Stimulated activated CD8-positive, alpha-beta memory T cell treated with anti-CD3 and anti-CD28 coated beads, Interleukin-15, amount 100 ng/mL, for 24 hours (primary cell): ENCODE results near the gene RTN4.

Source experiments
- DNase-seq: peaks from one replicate; pipeline ENCODE4 v3.0.0-alpha.2; 2020; ENCODE audit warnings: low read depth

The RTN4 gene

GRCh38 chr2:54967759-54968365 is 82.4 kb downstream of the RTN4 start:
- DNase-seq: no peak

GRCh38 chr2:54967269-54967668 is 83.0 kb downstream of the RTN4 start:
- no peak for DNase-seq

- no peak for DNase-seq
Observed at GRCh38 chr2:54966837-54967236, 83.4 kb downstream of the RTN4 start.

GRCh38 chr2:54966165-54966832 is 84.0 kb downstream of the RTN4 start:
- no peak for DNase-seq

GRCh38 chr2:54965425-54965824 is 84.8 kb downstream of the RTN4 start:
- DNase-seq: no peak

- DNase-seq: no peak
Observed at GRCh38 chr2:54964816-54965215, 85.4 kb downstream of the RTN4 start.

- DNase-seq: no peak
Observed at GRCh38 chr2:54964271-54964670, 86.0 kb downstream of the RTN4 start.

GRCh38 chr2:54963476-54963875 is 86.8 kb downstream of the RTN4 start:
- DNase-seq: no peak

GRCh38 chr2:54962935-54963440 is 87.3 kb downstream of the RTN4 start:
- no peak for DNase-seq

GRCh38 chr2:54962511-54962910 is 87.7 kb downstream of the RTN4 start:
- no peak for DNase-seq

GRCh38 chr2:54960164-54960563 is 90.1 kb downstream of the RTN4 start:
- no peak for DNase-seq

- no peak for DNase-seq
Observed at GRCh38 chr2:54958717-54959371, 91.4 kb downstream of the RTN4 start.

- DNase-seq: no peak
Observed at GRCh38 chr2:54957321-54957999, 92.8 kb downstream of the RTN4 start.

- DNase-seq: no peak
Observed at GRCh38 chr2:54956111-54956627, 94.1 kb downstream of the RTN4 start.

- no peak for DNase-seq
Observed at GRCh38 chr2:54955358-54956110, 94.7 kb downstream of the RTN4 start.

- DNase-seq: no peak
Observed at GRCh38 chr2:54954705-54955357, 95.4 kb downstream of the RTN4 start.

GRCh38 chr2:54954158-54954557 is 96.1 kb downstream of the RTN4 start:
- no peak for DNase-seq

GRCh38 chr2:54952978-54953456 is 97.2 kb downstream of the RTN4 start:
- DNase-seq: no peak

GRCh38 chr2:54952425-54952824 is 97.8 kb downstream of the RTN4 start:
- no peak for DNase-seq

- DNase-seq: no peak
Observed at GRCh38 chr2:54950811-54951210, 99.4 kb downstream of the RTN4 start.

GRCh38 chr2:54949431-54949830 is 100.8 kb downstream of the RTN4 start:
- no peak for DNase-seq
